HG03520 (cell line): ENCODE measurements around the gene MYO1E.
"Not testable (repeated sequence)": the region's sequence is repeated elsewhere in the genome, so short reads cannot be mapped to it uniquely, and the experiment has no call there.

Experiments
- ATAC-seq: cut with Tn5 transposase; IDR thresholded peaks from one replicate; pipeline ENCODE4 v1.9.1; 2021; ENCODE audit warnings: mild to moderate bottlenecking, moderate library complexity; ENCODE audit not compliant: unreplicated experiment

MYO1E gene

DNA sequence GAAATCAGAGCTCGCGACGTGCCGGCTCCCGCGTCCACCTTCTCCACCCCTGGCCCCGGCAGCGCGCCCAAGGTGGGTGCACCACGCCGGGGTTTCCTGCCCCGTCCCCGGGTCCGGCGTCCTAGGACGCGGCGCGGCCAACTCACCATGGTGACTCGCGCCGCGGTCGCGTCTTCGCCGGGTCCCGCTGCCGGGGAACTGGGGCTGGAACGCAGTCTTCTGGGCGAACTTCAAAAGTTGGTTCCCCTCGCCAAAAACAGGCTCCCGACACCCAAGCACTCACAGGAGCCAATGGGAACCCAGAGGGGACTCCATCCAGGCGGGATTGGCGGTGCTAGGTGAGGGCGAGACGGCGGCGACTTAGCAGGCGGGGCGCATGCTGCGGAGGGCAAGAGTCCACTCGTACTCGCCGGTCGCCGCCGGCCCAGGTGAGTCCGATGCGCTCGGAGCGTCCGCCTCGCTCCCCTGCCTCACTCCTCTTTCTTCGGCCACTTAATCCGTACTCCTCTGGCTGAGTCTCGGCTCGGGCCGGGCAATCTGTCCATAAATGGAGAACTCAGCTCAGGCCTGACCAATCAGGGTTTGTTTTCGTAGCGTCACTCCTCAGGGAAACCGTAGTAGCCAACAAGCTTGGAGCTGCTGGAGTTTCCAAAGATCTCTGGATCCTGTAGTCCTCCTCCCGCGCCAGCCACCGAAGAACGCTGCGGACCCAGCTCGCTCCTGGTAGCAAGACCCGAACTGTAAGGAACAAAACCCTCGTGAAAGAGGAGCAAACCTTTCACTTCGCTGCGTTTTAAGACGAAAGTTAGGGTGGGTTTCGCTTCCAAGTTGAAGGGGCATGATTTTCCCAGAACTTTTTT is at the start of gene MYO1E:
MYO1E (minus strand) TSS at position 520 of the 860 bp plus-strand sequence; CDS start at position 149, 371 bp downstream.
- ATAC-seq: peak; percentile 44

DNA sequence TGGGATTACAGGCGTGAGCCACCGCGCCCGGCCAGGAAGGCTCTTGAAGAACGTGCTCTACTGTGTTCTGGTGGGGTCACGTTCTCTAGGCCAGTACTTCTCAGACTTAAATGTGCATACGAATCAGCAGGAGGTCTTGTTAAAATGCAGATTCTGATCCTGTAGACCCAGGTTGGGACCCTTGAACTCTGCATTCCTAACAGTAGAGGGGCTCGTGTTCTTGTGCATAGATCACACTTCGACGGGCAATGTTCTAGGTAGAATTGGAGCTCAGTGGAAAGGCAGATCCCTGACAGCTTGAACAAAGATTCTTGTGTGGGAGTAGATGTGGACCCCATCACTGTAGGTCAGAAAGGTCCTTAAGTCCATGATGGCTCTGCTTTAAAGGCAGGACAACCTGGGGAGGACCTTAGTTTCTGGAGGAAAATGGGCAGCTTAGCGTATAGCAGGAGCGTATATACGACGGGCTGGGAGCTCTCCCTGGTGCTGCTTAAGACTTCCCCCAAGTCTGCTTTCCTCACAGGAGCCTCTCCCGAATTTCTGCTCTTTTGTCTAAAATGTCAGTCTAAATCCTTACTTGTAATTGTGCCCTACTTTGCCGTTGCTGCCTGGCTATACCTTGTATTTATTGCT is 48.4 kb upstream of the MYO1E start:
- ATAC-seq: no peak

GRCh38 chr15:59420108-59420507 is 47.4 kb upstream of the MYO1E start:
- no peak for ATAC-seq

GRCh38 chr15:59419170-59419569 is 46.5 kb upstream of the MYO1E start:
- ATAC-seq: no peak

- no peak for ATAC-seq
Measured at GRCh38 chr15:59416816-59417215, 44.1 kb upstream of the MYO1E start.

DNA sequence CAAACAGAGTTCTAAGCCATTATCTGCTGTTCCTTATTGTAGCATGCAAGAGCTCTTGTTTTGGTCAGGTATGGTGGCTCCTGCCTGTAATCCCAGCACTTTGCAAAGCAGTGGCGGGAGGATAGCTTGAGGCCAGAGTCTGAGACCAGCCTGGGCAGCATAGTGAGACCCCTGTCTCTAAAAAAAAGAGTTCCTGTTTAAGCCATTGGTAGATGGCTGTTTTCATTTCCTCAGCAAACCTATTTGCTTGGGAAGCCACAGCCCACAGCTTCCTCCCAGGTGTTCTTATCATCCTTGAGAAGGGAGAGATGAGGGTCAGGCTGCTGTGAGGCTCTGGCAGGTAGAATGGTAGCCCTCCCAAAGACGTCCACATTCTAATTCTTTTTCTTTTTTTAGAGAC is 40.9 kb upstream of the MYO1E start:
- no peak for ATAC-seq

- ATAC-seq: no peak
Measured at GRCh38 chr15:59410391-59410896, 37.8 kb upstream of the MYO1E start.

DNA sequence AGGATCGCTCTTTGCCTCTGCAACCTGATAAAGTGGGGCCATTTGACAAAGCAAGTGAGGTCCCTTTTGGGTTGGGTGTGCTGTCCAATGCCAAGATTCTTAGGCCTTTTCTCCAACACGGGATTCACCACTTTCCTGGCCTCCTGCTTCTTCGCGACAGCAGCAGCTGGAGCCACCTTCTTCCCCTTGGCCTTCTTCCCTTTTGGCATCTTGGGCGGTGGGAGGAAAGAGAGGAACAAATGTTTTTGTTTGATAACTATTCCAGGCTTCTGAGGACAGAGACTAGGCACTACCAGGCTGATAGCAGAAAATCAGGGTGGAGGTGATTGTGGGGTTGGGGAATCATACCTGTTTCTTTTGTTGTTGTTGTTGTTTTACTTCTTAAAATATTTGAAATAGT is 35.3 kb upstream of the MYO1E start:
- ATAC-seq: no peak

GRCh38 chr15:59406446-59406845 is 33.8 kb upstream of the MYO1E start:
- no peak for ATAC-seq

DNA sequence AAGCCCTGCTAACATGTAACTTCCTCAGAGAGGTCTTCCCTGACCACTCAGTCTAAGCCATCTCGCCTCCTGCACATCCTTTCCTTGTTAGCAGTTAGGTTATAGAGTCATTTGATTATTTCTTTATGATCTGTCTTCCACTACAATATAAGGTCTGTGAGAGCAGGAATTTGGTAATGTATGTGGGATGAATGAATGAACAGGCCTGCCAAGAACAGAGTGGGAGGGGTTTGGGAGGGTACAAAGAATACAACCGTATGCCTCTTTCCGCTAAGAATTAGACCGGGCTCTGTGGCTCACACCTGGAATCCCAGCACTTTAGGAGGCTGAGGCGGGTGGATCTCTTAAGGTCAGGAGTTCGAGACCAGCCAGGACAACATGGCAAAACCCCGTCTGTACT is 32.4 kb upstream of the MYO1E start:
- ATAC-seq: no peak

GRCh38 chr15:59401824-59402569 is 29.3 kb upstream of the MYO1E start:
- ATAC-seq: no peak

- ATAC-seq: not testable (repeated sequence)
Measured at GRCh38 chr15:59401051-59401823, 28.6 kb upstream of the MYO1E start.

DNA sequence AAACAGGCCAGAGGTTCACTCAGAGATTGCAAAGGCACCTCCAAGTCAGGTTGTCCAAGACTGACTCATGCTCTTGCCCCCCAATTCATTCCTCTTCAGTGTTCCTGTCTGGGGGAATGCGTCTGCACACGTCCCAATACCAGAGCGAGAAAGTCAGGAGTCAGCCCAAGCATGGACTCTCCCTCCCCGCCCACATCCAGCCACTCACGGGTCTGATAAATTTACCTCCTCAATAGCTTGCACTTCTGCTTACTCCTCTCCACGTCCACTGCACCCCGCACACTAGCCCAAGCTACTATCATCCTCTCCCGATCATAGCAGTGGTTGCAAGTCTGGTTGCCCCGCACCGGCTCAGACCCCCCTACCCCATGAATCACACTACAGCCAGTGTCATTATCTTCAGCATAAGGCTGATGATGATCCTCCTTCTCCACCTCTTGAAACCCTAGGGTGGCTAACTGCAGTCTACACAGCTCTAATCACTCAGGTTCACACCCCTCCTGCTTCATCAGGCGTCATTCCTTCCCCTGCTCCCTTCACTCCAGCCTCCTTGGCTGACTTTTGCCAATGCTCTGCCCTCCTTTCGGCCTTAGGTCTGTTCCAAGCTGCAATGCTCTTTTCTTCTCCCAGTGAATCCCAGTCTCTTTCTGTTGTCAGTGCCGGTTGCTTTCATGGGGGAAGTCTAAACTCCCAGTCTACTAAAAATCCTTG is 27.6 kb upstream of the MYO1E start:
- no peak for ATAC-seq

- peak; percentile 77 for ATAC-seq
Measured at GRCh38 chr15:59399465-59400102, 26.9 kb upstream of the MYO1E start.

- no peak for ATAC-seq
Measured at GRCh38 chr15:59398220-59398619, 25.5 kb upstream of the MYO1E start.

GRCh38 chr15:59396679-59397078 is 24.0 kb upstream of the MYO1E start:
- no peak for ATAC-seq

DNA sequence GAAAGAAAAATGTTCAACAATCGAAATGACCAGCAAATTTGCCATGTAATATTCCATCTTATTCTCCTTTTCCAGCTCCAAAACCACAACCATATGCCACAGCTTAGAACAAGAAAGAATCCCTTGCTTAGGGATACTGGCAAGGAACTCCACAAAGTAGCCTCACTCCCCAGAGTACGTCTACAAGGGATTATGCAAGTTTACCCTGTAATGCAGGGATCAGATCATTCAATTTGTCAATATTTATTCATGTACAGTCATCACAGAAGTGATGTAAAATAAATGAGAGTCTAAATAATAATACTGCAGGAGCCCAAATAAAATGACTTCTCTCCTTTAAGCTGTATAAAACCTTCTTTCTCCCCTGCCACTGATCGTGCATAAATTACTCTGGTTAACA is 23.5 kb upstream of the MYO1E start:
- no peak for ATAC-seq

GRCh38 chr15:59394166-59394661 is 21.5 kb upstream of the MYO1E start:
- ATAC-seq: no peak

DNA sequence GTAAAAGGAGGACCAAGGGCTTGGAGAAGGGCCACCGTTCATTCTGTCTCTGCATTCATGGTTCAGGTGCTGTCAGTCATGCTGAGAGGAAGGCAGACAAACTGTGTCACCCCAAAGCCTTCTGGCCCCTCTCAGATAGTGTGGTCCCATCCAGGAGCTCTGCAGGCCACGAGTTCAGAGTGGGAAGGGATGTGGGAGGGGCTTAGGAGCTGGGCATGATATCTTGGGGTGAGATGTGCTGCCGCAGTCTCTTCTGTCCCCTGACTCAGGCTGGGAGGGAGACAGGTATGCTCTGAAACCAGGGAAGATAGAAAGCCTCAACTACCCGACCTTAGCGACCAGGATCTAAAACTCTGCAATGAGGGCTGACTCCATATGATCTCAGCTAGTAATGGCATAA is 19.6 kb upstream of the MYO1E start:
- no peak for ATAC-seq
